Endometrium (tissue), 2 donors: ENCODE measurements around the gene TP53AIP1.

Source experiments
- FAIRE-seq: peaks from 2 replicates; lab custom pipeline; 2012; peaks lifted over from hg19 to GRCh38; lab: Jason Lieb, UNC
- donor health status: control.
- donor health status: control.

Gene TP53AIP1

DNA sequence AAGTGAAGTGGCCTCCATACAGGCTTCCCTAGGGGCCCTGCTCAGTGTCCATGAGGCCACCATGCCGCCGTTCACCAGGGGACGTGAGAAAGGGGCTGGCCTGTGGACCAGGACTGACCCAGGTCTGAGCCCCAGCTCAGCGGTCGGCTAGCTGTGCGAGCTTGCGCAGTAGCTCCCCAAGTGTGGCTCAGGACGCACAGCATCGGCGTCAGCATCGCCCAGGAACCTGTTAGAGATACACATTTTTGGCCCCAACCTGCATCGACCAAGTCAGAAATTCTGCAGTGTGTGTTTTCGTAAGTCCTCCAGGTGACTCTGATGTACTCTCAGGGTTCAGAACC lies 429 bp downstream of the TP53AIP1 start:
- FAIRE-seq, result no peak

DNA sequence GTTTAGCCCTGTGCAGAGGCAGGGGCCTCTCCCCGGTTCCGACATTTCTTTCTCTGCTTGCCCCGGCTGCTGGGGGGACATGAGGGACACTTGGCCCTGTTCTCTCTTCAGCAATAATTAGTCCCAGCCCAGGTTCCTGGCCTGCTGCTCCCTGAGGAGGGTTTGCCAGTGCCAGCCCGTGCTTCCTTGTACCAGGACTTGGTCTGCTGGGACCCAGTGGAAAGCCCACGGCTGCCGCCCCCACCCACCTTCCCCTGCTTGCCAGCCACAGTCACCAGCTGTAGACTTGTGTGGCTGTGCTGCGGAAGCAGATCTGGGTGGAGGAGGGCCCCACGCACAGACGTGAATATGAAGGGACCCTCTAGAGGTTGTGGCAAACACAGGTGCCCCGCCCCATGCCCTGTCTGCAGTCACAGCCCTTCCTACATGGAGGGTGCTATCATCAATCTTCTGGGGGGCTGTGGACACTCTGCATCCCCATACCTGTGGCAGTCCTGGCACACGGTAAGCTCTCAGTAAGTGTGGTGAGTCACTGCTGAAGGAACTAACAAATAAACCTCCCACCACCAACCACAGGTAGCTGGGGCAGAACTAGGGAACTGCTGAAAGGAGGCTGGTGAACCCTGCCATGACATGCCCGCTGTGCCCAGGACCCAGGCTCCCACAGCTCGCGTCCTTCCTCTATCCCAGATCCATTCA lies 949 bp downstream of the TP53AIP1 start:
- no peak for FAIRE-seq

DNA sequence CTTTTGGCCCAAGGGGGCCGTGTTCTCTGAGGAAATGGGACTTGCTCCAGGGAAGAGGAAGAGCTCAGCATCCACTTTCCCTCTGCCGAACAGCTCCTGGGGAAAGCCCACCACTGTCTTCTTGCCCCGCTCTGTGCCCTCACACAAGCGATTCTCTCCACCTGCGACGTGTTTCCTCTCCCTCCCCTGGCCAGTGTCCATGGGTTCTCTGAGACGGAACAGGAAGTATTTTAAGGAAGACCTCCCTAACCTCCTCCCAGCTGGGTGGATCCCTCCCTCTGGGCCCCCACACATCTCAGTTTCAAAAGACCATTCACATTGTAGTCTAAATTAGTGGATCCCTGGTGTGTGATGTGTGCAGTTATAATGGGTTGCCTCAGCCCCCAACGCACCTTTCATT lies 1.6 kb downstream of the TP53AIP1 start:
- FAIRE-seq, result no peak

DNA sequence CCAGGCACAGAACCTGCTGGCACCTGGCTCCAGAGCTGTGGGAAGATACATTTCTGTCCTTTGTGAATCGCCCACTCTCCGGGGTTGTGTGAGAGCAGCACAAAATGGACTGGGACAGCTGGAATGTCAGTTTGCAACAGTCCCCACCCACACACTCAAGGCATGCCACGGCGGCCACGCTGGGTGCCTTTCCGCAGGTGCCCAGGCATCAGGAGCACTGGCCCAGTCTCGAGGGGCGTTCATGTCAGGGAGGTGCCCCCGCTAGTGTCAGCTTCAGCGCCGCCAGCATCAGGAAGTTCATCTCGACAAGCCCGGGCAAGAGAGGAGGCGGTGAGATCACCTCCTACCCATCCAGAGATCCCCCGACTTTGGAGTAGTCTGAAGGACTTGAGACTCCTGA lies 2.1 kb downstream of the TP53AIP1 start:
- no peak for FAIRE-seq

DNA sequence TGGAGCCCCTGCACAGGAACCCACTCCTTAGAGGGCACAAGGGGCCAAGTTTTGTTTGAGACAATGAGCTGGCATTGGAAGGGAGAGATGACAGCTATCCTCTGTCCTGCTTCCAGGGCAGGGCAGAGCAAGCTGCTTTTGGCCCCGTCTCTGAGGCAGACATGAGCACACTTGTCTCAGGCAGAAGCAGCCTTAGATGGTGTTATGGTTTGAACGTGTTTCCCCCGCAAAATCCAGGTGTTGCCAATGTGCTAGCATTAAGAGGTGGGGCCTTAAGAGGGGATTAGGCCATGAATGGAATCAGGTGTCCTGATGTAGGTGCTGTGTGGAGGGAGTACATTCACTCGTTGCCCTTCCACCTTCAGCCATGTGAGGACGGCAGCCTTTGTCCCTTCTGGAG lies 2.5 kb downstream of the TP53AIP1 start:
- FAIRE-seq, result no peak

DNA sequence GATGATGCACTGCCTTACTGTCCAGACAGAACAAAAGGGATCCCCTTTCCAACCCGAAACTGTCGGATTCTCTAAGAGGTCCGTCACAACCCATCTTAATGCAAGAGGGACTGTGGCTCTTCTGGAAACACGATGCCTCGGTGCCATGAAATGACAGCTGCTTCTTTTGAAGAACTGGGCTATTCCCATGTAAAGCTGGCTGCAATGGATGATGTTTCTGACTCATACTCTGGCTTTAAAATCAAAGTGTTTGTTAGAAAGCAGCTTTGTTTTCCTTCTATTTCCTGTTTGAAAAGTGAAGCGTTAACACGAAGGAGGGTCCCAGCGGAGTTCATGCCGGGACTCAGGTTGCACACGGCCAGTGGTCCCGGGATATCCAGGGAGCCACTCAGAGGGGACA lies 3.1 kb downstream of the TP53AIP1 start:
- no peak for FAIRE-seq

DNA sequence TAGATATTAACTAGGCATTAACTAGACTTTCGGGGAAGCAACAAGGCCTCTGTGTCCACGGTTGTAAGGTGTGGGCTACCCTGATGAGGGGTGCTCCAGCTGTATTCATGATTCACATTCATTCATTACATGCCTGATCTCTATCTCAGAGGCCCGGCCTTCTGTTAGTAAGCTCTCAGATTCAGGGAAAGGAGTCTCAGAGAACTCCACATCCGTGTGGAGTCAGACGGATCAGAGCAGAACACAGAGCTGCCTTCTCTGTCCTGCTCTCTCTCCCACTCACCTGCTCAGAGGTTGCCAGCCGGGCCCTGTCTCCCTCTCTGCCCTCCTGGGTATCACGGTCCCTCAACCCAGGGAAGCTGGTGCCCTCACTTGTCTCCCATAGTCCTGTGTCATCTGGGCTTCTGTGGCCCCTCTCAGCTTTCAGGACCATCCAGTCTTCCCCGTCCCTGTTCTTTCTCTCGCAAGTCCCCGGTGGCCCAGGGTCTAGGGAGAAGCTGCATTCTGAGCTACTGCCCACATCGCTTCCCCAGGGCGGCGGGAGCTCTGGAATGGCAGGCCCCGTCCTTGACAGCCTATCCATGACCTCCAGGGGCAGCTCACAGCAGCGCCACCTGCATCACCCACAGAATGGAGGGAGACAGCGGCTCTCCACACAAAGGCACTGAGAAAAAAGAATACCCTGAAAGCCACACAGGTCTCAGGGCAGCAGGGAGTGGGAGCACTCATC lies 4.3 kb downstream of the TP53AIP1 start:
- FAIRE-seq, result no peak

DNA sequence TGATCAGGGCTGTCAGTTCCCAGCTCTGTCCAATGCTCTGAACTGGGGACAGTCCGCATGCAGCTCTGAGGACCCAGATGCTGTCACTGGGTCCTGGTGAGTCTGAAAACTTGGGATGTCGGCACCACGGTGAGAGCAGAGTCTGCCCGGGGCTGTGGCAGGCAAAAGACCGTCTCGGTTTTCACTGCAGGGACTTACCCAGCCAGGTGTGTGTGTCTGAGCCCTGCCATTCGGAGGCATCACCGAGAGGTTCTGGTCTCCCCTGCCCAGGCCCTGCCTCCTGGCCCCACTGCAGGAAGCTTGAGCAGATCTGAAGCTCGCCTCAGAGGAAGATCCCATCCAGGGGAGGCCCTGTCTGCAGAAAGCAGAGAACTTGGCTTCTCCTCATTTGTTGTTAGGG lies 5.2 kb downstream of the TP53AIP1 start:
- FAIRE-seq, result no peak

DNA sequence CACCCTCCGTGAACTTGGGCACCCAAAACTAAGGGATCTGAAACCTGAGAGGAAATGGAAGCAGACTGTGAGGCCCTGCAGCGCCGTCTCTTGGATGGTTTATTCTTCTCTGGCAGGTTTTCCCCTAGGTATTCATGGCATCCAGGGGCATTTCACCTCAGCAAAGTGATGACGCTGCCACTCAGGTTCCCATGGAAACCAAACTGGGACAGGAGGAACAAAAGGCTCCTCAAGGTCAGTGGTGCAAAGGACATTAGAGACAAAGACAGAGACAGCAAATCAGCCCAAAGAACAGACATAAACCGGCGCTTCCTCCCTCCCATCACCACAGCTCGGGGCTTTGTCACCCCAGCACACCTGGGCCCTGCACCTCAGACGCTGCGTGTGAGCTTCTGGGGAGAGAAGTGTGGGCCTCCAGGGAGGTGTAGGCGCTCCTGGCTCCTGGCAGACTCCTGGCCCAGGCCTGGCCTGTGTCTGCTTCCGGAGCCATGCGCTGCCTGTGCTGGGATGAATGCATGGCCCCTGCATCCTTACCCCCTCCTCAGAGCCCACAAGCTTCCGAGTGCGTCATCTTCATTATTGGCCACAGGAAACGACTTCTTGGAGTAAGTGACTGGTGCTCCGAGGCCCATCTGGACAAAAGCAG lies 5.9 kb downstream of the TP53AIP1 start:
- no peak for FAIRE-seq

DNA sequence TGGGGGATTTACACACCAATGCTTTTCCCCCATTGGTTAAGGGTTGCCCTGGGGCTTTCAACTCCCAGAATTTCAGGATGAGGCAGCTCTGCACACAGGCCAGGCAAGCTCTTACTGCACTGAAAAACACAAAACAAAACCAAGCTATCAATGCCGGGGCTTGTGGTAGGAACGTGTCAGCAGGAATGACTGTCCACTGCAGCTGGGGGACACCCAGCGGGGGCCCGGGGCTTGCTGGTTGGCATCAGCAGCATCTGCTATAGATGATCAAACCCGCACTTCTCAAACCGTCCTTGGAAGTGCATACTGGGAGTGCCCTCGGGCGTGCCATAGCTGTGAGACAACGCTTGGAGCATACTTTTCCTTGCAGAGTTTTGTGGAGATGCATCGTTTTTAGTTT lies 7.7 kb downstream of the TP53AIP1 start:
- FAIRE-seq, result no peak

DNA sequence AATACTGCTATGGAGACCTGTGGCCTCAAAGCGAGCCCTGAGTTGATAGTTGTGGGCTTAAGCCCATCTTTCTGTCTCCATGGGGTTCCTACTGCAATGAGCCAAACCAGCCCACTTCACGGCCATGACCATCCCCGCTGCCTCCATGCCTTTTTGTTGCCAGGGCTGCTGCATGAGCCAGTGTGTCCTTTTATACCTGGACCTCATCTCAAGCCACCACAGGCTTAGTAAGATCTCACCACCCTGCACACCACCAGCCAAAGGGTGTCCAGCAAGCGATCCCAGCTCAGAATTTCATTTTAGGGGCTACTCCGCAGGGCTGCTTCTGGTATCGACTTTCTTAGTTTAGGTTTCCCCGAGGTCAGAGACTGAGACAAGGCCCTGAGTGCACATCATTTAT lies 8.3 kb downstream of the TP53AIP1 start:
- FAIRE-seq, result no peak

DNA sequence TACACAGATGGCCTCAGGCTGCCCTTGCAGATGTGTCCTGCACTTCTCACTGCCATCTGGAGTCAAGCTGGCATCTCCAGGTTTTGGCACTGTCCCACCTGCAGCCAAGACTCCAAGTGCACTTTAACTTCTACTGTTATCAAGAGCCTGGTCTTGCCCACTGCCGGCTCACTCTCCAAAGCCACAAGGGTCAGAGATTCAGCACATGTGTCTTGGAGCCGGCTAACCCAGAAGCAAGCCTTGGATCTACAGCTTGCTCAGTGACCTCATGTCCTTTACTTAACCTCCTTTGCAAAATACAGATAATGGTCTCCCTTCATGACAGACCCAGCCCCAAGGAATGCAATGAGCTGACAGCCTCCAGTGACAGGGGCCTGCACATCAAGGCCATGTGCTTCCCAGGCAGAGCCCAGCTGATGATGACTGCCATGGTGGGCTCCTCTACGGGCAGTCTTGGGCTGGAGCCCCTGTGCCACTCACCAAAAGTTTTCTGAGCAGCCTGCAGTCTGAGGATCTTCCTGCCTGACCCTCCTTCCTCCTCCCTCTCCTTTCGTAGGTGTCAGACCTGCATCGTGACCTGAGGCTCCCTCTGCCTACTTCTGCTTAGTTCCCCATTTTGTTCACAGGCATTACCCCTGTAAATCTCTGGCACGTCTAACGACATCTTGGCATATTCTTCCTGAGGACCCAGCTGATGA lies 9.0 kb downstream of the TP53AIP1 start:
- no peak for FAIRE-seq

DNA sequence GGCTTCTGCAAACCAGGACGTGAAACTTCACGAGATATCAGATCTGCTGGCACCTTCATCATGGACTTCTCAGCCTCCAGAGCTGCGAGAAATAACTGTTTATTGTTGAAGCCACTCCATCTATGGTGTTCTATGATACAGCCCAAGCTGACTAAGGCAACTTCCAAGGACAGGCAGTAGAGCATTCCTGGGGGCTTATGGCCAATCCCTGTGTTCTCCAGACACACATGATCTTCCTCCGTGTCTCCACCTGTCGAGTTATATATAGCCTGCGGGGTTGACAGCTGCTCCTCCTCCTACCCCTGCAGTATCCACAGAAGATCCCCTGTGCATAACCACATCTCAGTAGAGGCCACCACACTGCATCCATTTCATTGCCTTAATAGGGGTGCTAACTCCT lies 11.0 kb downstream of the TP53AIP1 start:
- FAIRE-seq, result no peak

DNA sequence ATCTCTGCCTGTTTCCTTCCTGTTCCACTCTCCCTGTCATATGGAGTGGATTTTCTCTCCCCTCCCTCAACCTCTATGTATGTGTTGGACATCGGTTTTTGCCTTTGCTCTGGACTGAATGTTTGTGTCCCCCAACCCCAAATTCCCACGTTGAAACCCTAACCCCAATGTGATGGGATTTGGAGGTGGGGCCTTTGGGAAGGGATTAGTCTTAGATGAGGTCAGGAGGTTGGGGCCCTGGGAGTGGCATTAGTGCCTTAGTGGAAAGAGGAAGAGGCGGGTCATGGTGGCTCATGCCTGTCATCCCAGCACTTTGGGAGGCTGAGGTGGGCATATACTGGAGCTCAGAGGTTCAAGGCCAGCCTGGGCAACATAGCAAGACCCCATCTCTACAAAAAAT lies 11.6 kb downstream of the TP53AIP1 start:
- FAIRE-seq, result no peak

DNA sequence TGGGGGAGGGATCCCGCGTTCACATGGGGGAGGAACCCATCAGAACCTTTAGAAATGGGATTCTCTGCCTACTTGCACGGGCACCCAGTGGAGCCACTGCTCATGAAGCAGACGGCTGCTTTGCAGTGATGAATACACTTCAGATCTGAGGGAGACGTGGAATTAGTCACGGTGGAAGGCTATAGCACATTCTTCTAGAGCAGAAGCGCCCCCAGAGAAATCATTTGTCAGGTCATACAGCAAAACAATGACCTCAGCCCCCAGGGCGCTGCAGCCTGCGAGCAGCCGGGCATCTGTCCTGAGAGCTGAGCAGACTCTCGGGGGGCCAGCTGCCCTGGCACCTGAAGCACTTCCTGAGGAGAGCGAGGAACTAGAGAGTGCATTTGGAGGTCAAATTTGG lies 12.7 kb downstream of the TP53AIP1 start:
- FAIRE-seq, result no peak

DNA sequence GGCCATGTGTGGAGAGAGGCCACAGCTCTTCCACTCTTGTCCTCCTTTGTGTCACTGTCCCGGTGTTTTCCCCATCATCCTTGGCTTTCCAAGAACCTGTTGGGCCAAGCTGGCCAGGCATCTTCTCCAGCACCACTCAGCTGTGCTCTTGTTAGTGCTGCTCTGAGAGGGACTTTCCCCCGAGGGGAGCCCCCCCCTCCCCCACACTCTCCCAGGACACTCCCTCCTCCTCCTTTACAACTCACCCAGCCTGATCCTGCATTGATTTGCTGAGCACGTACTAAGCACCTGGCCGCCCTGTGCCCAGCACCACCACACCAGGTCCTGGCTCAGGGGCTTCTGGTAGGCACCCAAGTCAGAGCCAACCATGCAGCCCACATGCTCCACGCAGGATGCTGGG lies 13.2 kb downstream of the TP53AIP1 start:
- no peak for FAIRE-seq

DNA sequence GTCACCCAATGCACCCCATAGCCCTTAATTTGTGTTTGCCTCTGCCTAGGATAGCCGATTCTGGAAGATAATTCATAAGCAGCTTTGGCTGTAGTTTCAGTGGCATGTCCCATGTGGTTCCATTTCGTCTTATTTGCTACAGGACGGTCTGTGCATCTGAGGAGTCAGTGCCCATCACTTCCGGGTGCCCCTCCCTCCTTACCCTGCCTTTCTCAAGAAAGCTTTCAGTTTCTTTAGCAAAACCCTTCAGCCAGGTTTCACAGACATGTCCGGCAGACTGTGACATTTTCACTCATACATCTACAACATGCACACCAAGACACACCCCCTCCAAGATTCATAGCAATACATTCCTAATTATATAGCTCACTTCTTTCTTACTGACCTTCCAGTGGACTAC lies 14.3 kb downstream of the TP53AIP1 start:
- no peak for FAIRE-seq

DNA sequence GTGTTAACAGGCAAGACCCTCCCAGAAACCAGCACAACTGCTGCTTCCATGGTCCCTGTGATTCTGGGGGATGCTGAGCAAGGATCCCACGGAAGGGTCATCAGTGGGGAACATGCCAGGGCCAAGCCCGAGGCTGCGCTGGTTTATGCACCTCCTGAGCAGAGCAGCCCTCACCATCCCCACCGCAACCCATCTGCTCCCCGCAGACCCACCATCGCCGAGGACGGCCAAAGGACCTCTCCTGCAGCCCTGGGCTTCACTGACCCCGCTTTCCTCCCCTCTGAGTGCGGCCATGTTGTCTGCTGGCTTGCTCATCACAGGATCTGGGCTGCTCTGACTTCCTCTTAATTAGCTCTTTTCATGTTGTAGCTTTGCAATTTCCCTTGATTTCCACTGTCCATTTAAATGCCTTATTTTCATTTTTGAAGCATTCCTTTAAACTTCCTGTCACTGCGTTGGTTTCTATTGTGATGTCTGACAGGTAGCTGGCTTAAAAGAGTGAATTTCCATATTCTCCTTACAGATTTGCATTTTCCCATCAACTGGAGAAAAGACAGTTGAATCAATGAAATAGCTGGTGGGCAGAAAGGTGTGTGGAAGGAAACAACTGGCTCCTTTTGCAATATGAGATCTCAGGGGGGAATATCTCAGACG lies 14.9 kb downstream of the TP53AIP1 start:
- no peak for FAIRE-seq

DNA sequence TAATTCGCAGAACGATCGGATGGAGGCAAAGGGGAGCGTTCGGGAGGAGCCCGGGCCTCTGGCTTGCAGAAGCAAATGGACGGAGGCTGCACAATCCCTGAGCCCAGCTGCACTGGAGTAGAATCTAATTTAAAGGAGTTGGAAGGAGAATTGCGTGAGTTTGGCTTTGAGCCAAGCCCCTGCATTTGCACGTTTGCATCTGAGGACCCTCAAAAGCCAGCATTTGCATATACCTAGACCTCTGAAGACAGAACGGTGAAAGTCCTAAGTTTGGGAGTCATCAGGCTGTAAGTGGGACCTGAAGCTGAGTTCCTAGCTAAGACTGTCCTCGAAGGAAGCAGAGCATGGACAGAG lies 15.6 kb downstream of the TP53AIP1 start:
- FAIRE-seq, result no peak

DNA sequence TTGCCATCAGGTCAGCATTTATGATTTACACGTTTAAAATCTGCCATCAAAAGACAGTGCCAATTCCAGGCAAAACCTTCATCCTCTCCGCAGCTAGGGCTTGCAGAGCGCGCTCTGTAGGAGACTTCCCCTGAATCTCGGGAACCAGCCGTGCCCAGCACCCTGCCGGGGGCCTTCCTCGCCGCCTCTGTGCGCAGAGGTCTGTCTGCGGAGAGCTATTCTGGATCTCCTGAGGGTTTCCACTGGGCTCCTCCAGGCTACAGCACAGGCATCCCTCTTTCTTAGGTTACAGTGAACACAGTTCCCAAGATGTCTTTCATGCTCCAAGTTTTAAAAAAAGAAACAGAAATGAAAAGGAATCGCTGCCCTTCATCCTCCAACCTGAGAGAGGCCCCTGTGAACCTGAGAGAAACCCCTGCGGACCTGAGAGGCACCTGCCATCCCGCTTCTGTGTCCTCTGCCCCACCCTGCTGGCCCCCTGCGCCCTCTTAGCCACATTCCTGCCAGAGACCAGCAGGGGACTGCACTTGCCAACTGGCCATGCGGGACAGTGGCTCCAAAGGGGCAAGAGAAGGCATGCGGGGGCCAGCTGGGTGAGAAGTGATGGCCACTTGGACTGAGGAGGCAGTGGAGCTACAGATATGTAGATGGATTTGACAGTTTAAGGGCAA lies 16.1 kb downstream of the TP53AIP1 start:
- no peak for FAIRE-seq

DNA sequence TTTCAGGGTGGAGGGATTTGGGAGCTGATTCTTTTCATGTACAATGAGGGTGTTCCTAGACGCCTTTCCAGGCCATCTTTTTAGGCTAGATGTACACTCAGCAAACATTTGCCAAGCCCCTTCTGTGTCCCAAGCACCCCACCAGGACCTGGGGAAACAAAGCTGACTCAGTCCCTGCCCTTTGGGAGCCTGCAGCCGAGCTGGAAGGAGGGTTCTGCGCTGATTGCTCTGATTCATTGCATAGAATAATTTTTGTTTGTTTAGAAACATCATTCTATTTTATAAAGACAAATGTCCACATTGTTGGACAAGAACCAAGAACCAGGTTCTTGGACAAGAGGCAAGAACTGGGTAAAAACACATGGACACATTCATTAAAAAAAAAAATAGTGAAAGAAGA lies 16.7 kb downstream of the TP53AIP1 start:
- FAIRE-seq, result no peak

DNA sequence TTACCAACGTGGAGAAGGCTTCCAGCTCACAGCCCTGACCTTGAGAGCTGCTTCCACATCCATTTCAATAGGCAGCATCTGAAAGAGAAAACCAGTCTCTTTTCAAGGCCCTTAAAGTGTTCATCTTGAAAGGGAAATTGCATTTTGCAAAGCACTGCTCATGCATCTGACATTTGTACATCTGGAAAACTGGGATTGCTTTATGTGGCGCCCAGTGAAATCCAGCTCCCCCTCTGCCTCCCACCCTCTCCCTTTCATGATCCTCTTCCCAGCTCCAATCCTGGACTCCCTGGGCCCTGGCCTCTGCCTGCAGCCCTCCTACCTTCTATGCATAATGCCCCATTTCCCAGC lies 17.4 kb downstream of the TP53AIP1 start:
- no peak for FAIRE-seq
